B cell (primary cell): ENCODE results near the gene PROM1.

Experiments used
- CTCF ChIP-seq: fragments of 200-600 bp; IDR thresholded peaks from one replicate; pipeline ENCODE4 v1.8.0; 2022; ENCODE audit warnings: antibody characterized with exemption, mild to moderate bottlenecking
- EZH2 ChIP-seq: IDR thresholded peaks from 2 replicates; pipeline ENCODE4 v1.6.1; 2012; ENCODE audit warnings: borderline replicate concordance, low read depth, mild to moderate bottlenecking, moderate library complexity, low read length; ENCODE audit not compliant: insufficient read depth, poor library complexity, severe bottlenecking

DNA sequence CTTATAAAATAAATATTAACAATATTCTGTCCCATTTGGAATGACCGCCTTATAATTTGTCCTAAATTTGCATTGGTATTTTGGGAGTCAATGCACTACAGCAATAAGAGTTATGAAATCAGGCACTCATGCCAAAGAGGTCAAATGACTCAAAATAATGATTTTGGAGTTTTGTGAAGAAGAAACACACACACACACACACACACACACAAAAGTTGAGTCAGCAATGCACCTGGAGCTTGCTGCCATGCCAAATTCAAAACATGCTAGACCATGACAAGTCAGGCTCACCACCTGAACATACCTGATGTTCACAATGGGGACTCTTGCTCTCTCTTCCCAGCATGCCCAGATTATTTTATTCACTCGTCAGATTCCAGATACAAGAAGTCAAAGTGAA, 56.7 kb downstream of the PROM1 start:
- no peak for TF ChIP-seq CTCF
- no peak for TF ChIP-seq EZH2
